GM21381 (cell line): ENCODE data around the gene BLM.

Source experiments
- ATAC-seq: cut with Tn5 transposase; IDR thresholded peaks from one replicate; pipeline ENCODE4 v1.9.1; 2021; ENCODE audit warnings: mild to moderate bottlenecking, moderate library complexity; ENCODE audit not compliant: unreplicated experiment

BLM gene

GRCh38 chr15:90780916-90781315 lies 63.8 kb downstream of the BLM start:
- no peak for ATAC-seq

DNA sequence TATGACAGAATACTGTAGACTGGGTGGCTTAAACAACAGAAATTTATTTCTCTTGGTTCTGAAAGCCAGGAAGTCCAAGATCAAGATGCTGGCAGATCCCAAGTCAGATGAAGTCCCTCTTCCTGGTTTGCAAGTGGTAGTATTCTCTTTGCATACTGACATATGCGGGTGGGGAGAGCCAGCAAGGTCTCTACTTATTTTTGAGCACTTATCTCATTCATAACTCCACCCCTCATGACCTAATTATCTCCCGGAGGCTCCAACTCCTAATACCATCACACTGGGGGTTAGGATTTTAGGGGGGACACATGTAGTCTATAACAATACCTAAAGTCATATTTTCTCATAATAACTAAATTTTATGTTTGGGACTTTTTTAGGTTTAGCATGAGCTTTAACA lies 65.3 kb downstream of the BLM start:
- no peak for ATAC-seq

GRCh38 chr15:90787881-90788280 lies 70.7 kb downstream of the BLM start:
- no peak for ATAC-seq

GRCh38 chr15:90789462-90789861 lies 72.3 kb downstream of the BLM start:
- no peak for ATAC-seq

DNA sequence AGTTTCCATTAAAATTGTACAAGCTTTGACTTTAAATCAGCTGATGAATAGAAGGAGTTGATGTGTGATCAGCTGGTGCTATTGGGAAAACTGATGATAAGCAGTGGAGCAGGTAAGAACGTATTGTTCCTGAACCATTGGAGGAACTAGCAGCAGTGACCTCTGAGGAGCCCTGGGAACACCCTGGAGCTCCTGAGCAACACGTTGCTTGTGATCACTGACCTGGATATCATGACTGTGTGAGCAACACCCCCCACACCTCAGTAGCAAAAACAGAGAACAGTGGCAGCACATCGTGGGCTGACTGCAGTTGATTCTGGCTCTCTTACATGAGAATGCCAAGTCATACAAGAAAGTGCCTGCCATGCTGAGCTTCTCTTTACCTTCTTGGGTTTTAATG lies 72.9 kb downstream of the BLM start:
- no peak for ATAC-seq

- no peak for ATAC-seq
These were observed 73.4 kb downstream of the BLM start for GRCh38 chr15:90790561-90790960.

DNA sequence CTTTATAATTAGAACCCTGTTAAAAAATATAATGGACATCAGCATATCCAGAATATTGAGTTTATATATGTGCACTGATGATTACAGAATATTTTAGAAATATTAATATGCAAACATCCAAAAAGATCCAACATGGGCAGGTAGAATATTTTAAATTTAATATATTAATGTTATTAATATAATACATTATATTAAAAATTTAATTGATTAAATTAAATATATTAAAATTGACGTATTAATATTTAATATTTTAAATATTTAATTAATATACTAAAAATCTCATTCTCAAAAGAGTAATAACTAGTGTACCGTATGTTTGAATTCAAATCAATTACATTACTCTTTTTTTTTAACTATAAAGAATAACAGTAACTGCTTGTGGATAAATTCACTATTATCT lies 77.4 kb downstream of the BLM start:
- ATAC-seq = no peak

DNA sequence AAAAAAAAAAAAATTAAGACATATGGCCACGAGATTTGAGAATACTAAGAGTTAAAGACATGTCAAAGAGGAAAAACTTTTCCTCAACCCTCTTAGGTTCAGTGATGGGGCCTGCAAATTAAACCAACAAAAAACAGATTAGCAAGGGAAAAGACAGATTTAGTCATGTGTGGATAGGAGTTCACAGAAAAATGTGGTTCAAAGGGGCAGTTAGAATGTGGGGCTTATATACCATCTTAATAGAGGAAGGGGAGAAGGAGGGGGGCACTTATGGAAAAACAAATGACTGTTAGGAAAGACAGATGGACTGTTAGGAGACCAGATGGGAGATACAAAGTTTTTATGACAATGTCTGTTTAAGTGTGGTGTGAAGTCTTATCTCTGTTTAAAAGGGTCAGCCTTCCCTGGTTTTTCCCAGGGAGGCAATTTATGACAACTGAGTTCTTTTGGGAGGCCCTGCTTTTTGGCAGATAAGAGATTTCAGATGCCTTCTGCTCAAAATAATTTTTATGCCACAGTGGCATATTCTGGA lies 82.6 kb downstream of the BLM start:
- no peak for ATAC-seq

DNA sequence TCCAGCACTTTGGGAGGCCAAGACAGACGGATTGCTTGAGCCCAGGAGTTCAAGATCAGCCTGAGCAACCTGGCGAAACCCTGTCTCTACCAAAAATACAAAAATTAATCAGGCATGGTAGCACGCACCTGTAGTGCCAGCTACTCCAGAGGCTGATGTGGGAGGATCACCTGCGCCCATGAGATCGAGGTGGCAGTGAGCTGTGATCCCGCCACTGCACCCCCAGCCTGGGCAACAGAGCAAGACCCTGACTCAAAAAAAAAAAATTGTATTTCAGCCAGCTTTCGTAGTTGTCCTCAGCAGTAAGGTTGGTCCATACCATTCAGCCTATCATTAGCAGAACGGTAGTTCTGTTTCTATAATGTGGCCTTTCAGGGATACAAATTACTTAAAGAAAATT lies 84.7 kb downstream of the BLM start:
- ATAC-seq = no peak

DNA sequence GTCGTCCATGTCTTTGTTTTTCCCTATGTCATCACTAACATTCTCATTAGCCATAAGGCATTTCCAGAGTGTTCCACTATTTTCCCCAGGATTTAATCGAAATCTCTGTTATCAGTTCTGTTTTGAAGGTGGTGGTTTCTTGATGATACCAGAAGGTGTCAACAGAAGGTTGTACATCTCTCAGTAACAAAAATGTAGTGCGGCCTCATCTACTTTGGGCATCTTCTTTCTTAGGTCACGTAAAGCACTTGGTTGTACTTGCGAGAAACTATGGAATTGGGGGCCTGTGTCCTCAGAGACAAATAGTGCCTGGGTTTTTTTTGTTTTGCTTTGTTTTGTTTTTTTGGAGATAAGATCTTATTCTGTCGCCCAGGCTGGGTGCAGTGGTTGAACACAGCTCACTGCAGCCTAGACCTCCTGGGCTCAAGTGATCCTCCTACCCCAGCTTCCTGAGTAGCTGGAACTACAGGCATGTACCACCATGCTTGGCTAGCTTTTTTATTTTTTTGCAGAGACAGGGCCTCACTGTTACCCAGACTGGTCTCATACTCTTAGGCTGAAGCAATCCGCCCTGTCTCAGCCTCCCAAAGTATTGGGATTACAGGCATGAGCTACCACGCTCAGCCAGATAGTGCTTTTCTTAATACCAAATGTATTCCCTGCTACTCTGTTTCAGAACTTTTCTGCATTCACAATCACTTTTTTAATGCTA lies 90.1 kb downstream of the BLM start:
- no peak for ATAC-seq

GRCh38 chr15:90807786-90808086 lies 90.6 kb downstream of the BLM start:
- ATAC-seq = no peak

DNA sequence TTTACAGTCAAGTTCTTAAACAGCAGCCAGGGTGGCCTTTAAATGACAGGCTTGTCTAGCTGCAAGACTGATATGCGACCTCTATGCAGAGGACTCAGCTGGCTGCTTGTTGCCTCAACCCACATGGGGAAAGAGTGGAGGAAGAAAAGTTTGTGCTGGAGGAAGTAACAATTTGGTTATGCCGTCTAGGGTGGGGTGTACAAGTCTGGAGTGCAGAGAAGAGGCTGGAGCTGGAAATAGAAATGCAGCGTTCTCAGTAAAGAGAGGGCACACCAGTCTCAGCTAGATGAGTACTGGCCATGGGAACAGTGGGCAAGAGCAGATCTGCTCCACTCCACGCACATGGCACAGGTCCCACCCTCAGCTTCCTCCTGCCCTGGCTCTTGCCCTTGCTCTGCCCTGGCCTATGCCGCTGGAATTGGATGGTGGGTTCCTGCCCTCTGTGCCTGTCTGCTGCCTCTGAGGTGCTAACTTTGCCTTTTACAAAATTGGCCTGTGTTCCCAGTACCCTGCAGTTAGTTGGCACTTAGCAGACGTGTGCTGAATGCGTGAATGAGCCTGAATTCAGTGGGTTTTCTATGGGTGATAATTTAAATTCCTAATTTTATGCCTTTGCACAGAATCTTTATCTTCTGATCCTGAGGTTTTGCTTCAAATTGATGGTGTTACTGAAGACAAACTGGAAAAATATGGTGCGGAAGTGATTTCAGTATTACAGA lies 91.5 kb downstream of the BLM start:
- ATAC-seq = no peak

- ATAC-seq = no peak
These were observed 92.4 kb downstream of the BLM start for GRCh38 chr15:90809536-90809935.

GRCh38 chr15:90810354-90810753 lies 93.2 kb downstream of the BLM start:
- ATAC-seq = no peak

GRCh38 chr15:90812171-90812957 lies 95.2 kb downstream of the BLM start:
- ATAC-seq = no peak

DNA sequence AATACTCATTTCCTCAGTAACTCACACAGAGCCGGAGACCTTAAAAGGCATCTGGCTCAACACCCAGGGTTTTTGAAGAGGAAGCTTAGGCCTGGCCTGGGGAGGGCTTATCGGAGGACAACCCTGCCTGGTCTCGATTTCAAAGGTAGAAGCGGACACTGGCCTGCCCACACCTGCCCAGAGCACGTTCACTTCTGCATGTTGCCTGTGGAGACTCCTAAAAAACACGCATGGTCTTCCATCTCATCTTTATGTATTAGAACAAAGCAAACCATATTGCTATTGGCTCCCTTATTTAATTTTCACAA lies 95.8 kb downstream of the BLM start:
- ATAC-seq = no peak

DNA sequence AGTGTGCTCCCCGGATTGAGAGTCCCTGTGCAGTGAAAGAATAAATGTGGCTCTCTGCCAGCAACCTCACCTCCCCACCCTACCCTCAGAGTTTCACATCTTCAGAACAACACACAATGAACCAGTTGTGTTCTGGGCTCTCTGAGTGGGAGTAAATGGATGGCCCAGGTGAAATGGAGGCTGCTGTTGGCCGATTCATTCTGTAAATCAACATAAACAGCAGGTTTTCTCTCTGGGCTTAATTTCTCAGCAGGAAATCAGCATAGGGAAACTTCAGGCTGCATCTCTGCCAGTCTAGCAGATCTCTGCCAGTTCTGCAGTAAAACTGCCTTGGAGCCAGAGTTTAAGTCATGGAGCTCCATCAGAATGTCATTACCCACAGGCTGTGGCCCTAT lies 96.6 kb downstream of the BLM start:
- ATAC-seq = no peak

DNA sequence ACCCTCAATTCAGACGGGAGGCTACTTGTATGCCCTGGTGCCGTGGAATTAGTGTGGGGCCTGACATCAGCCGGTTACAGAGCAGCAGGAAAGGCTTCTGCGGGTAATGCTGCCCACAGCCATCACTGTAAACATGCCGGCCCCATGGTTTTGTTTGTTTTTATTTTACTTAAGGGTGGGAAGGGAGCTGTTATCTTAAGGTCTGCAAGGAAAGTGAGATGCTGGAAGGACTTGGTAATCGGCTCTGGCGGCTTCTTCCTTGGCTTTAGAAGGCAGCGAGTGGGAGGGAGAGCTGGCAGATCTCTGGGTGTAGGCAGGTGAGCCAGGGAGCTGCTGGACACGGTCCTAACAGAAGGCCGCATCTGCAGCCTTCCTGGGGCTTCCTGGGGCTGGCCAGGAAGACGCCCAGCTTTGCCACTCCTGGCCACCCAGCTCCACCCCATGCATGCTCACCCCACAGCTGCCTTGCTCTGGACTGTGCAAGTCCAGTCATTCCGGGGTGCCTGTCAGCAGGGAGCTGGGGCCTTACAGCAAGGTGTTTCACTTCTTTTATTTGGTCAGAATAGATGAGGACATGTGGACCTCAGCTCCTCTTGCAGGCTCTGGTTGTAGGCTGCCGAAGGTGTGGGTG lies 97.2 kb downstream of the BLM start:
- no peak for ATAC-seq

- no peak for ATAC-seq
These were observed 99.4 kb downstream of the BLM start for GRCh38 chr15:90816401-90817116.

DNA sequence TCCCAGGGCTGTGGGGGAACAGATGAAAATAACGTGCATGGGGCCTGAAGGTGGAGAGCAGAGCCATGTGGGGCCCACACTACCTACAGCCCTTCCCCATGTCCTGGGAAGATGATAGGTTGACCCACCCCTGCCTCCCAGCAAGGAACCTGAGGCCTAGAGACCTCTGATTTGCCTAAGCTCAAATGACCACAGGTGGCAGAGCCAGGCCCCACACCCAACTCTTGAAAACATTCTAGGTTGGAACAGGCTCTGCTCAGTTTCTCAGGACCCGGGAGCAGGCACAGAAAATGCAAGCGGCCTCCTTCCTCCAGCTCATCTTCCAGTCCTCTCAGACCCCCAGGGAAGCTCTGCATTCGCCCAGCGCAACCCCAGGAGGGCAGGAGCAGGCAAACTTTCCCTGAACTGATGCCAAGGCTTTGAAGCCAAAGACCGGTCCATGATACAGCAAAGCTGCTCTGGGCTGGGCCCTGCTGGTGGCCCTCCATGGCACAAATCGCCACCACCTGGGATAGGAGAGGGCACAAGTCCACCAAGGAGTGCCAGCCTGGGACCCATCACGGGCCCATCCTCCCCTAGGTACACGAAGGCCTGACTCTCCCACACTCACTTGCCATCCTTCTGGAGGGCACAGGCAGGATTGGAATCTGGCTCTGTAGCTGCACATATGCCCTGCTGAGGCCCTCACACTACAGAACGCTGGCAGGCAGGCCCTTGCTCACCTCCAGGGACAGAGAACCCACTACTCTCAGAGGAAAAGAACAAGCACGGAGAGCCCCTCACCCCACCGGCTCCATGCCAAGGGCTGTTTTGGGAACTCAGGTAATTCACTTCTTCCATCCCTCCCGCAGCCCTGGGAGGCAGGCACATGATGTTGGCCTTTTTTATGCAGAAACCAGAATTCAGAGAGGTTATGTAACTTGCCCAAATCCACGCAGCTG lies 100.2 kb downstream of the BLM start:
- no peak for ATAC-seq
